ENCODE results near the gene ZNF490.
"Not testable (repeated sequence)": the region's sequence is repeated elsewhere in the genome, so short reads cannot be mapped to it uniquely, and the experiment has no call there.

ZNF490 gene

GRCh38 chr19:12647490-12648071 lies 37.0 kb upstream of the ZNF490 start:
- no peak overlapping the region for H3K27ac ChIP-seq
- TF ChIP-seq, protein P1, sequence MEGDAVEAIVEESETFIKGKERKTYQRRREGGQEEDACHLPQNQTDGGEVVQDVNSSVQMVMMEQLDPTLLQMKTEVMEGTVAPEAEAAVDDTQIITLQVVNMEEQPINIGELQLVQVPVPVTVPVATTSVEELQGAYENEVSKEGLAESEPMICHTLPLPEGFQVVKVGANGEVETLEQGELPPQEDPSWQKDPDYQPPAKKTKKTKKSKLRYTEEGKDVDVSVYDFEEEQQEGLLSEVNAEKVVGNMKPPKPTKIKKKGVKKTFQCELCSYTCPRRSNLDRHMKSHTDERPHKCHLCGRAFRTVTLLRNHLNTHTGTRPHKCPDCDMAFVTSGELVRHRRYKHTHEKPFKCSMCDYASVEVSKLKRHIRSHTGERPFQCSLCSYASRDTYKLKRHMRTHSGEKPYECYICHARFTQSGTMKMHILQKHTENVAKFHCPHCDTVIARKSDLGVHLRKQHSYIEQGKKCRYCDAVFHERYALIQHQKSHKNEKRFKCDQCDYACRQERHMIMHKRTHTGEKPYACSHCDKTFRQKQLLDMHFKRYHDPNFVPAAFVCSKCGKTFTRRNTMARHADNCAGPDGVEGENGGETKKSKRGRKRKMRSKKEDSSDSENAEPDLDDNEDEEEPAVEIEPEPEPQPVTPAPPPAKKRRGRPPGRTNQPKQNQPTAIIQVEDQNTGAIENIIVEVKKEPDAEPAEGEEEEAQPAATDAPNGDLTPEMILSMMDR (conservative IDR thresholded peaks at IDR 0.05), result no peak
- TF ChIP-seq ZFX (IDR thresholded peaks at IDR 0.05), result no peak

- no peak for TF ChIP-seq ZFX (IDR thresholded peaks at IDR 0.05)
- TF ChIP-seq, protein P1 (conservative IDR thresholded peaks at IDR 0.05), result no peak
- no peak overlapping the region for H3K27ac ChIP-seq
Measured at GRCh38 chr19:12647047-12647446, 36.4 kb upstream of the ZNF490 start.

GRCh38 chr19:12646551-12646950 lies 35.9 kb upstream of the ZNF490 start:
- no peak overlapping the region for H3K27ac ChIP-seq
- TF ChIP-seq ZFX (IDR thresholded peaks at IDR 0.05), result no peak
- TF ChIP-seq, protein P1 (conservative IDR thresholded peaks at IDR 0.05), result no peak

- H3K27ac ChIP-seq, result not testable (repeated sequence)
Measured at GRCh38 chr19:12643716-12644115, 33.1 kb upstream of the ZNF490 start.

- H3K27ac ChIP-seq, result no peak overlapping the region
- TF ChIP-seq ZFX (IDR thresholded peaks at IDR 0.05), result no peak
- TF ChIP-seq, protein P1 (conservative IDR thresholded peaks at IDR 0.05), result no peak
Measured at GRCh38 chr19:12642506-12642905, 31.9 kb upstream of the ZNF490 start.

DNA sequence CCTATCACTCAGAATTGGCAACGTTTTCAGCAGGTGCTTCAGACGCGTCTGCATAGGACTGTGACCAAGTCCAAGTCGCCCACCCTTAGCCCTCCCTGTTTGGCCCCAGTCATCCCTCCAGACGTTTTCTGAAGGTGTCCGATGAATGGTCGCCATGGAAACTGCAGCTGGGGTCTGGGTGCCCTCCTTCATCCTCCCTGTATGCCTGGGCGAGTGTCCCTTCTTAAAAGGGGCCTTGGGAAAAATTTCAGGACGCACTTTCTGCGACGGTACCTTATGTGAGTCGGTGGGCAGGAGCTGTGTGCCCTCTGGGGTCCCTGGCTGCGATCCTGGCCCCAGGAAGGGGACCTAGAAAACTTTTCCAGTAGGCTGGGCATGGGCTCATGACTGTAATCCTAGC lies 30.8 kb upstream of the ZNF490 start:
- H3K27ac ChIP-seq, result no peak overlapping the region
- no peak for TF ChIP-seq ZFX (IDR thresholded peaks at IDR 0.05)
- TF ChIP-seq, protein P1 (conservative IDR thresholded peaks at IDR 0.05), result no peak

DNA sequence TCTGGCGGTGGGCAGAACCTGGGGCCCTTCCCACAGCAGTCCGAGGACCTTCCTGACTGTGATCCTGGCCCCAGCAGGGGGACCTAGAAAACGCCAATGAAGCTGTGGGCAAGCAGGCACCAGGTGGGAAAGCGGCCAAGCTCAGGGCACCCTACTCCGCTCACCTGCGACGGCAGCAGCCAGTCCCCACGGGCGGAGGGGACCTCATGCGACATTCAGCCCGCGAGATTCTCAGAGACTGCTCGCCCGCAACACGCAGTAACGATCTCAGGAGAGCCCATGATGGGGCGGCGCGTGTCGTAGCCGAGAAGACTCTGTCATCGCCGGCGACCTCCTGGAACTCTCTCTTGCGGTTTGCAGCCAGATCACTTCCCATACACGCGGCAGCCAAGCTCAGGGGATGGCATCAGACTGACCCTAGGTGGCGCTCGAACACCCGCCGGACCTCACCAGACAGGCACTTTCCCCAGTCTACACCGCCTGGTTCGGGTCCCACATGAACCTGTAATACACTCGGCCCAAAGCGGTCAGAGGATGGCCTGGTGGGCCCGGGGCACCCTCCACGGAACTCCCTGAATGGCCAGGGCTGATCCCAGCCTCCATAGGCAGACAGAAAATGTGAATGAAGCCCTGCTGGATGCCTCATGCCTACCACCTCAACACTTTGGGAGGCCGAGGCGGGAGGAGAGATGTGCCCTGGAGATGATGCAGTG lies 29.4 kb upstream of the ZNF490 start:
- TF ChIP-seq ZFX (IDR thresholded peaks at IDR 0.05), result no peak
- TF ChIP-seq, protein P1 (conservative IDR thresholded peaks at IDR 0.05), result peak; percentile 80
- H3K27ac ChIP-seq, result no peak overlapping the region

All from C4-2B (cell line).